ENCODE data around the gene DIPK1A.

DNA sequence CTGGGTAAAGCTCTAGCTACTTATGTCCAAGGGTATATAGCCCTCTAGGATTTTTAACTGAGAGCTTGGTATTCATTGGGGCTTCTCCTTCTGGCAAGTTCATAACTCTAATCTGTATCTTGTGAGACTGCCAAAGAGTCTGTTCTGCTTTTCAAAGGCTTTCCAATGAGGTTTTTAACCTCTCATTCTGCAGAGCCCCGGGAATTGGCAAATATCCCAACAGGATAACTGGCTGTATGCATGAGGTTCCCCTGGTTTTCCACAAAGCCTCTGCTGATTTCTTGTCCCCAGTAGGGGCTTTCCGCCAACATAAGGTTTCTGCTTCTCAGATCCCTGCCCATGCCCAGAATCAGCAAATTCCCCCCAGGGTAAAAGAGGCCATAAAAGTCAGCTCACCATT is 88.5 kb downstream of the DIPK1A start:
- TF ChIP-seq, protein P1, sequence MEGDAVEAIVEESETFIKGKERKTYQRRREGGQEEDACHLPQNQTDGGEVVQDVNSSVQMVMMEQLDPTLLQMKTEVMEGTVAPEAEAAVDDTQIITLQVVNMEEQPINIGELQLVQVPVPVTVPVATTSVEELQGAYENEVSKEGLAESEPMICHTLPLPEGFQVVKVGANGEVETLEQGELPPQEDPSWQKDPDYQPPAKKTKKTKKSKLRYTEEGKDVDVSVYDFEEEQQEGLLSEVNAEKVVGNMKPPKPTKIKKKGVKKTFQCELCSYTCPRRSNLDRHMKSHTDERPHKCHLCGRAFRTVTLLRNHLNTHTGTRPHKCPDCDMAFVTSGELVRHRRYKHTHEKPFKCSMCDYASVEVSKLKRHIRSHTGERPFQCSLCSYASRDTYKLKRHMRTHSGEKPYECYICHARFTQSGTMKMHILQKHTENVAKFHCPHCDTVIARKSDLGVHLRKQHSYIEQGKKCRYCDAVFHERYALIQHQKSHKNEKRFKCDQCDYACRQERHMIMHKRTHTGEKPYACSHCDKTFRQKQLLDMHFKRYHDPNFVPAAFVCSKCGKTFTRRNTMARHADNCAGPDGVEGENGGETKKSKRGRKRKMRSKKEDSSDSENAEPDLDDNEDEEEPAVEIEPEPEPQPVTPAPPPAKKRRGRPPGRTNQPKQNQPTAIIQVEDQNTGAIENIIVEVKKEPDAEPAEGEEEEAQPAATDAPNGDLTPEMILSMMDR (conservative IDR thresholded peaks at IDR 0.05 in 1 of 2, IDR thresholded peaks at IDR 0.05 in 1 of 2; ENCODE audit: low read depth in 1 of 2, low read length in 2 of 2): no peak
- TF ChIP-seq EZH2 (IDR thresholded peaks at IDR 0.05; ENCODE audit: low read length, missing control alignments): no peak

Data from fibroblast of lung (primary cell).